ENCODE measurements around the gene HDLBP. TPM values are rescaled to one million over a fixed set of nuclear protein-coding genes. Genes with fewer than 3 reads are reported as not detected.

Gene HDLBP
- total RNA-seq, 1 donor from 2014 or later: 270 TPM

GRCh38 chr2:241261628-241262027 lies 53.8 kb downstream of the HDLBP start:
- Mint-ChIP-seq H3K4me3 (no peak overlapping the region), H3K36me3 (ENCODE audit: low read depth) (peaks cover 41% of the 10 kb centered on the region), H3K27me3 (ENCODE audit: insufficient read depth) (no peaks in the 10 kb centered on the region), H3K4me1 (ENCODE audit: low read depth) (no peaks in the 10 kb centered on the region), H3K9me3 (no peaks in the 10 kb centered on the region), H3K27ac (no peak overlapping the region)
- DNase-seq (ENCODE audit: low spot score): no peak
- intact Hi-C loops (cut with micrococcal nuclease): no loop called here

- no peak overlapping the region for H3K4me3 Mint-ChIP-seq
- H3K36me3 Mint-ChIP-seq (ENCODE audit: low read depth): peaks cover 43% of the 10 kb centered on the region
- no peak overlapping the region for H3K27ac Mint-ChIP-seq
- H3K27me3 Mint-ChIP-seq (ENCODE audit: insufficient read depth): no peaks in the 10 kb centered on the region
- no peak for DNase-seq (ENCODE audit: low spot score)
- intact Hi-C loops (cut with micrococcal nuclease): no loop called here
- H3K4me1 Mint-ChIP-seq (ENCODE audit: low read depth): no peaks in the 10 kb centered on the region
- no peaks in the 10 kb centered on the region for H3K9me3 Mint-ChIP-seq
These were observed 54.6 kb downstream of the HDLBP start for GRCh38 chr2:241260911-241261310.

- H3K36me3 Mint-ChIP-seq (ENCODE audit: low read depth): peaks cover 51% of the 10 kb centered on the region
These were observed 56.8 kb downstream of the HDLBP start for GRCh38 chr2:241258505-241259280.

GRCh38 chr2:241257419-241258032 lies 57.9 kb downstream of the HDLBP start:
- Mint-ChIP-seq H3K9me3 (no peaks in the 10 kb centered on the region), H3K4me1 (ENCODE audit: low read depth) (no peaks in the 10 kb centered on the region), H3K36me3 (ENCODE audit: low read depth) (peaks cover 50% of the 10 kb centered on the region), H3K4me3 (no peak overlapping the region), H3K27me3 (ENCODE audit: insufficient read depth) (no peaks in the 10 kb centered on the region), H3K27ac (no peak overlapping the region)
- intact Hi-C loops (cut with micrococcal nuclease): no loop called here
- DNase-seq (ENCODE audit: low spot score): no peak

More at GRCh38 chr2:241258505-241259280, 56.8 kb downstream of the HDLBP start:
- no peaks in the 10 kb centered on the region for H3K27me3 Mint-ChIP-seq (ENCODE audit: insufficient read depth)
- no peaks in the 10 kb centered on the region for H3K9me3 Mint-ChIP-seq
- intact Hi-C loops (cut with micrococcal nuclease): no loop called here
- no peak for DNase-seq (ENCODE audit: low spot score)
- no peak overlapping the region for H3K4me3 Mint-ChIP-seq
- H3K27ac Mint-ChIP-seq: no peak overlapping the region
- H3K4me1 Mint-ChIP-seq (ENCODE audit: low read depth): no peaks in the 10 kb centered on the region

GRCh38 chr2:241256168-241256545 lies 59.3 kb downstream of the HDLBP start:
- H3K4me3 Mint-ChIP-seq: no peak overlapping the region
- H3K9me3 Mint-ChIP-seq: no peaks in the 10 kb centered on the region
- H3K36me3 Mint-ChIP-seq (ENCODE audit: low read depth): peaks cover 48% of the 10 kb centered on the region
- H3K4me1 Mint-ChIP-seq (ENCODE audit: low read depth): no peaks in the 10 kb centered on the region
- H3K27ac Mint-ChIP-seq: no peak overlapping the region
- intact Hi-C loops (cut with micrococcal nuclease): no loop called here
- no peak for DNase-seq (ENCODE audit: low spot score)
- H3K27me3 Mint-ChIP-seq (ENCODE audit: insufficient read depth): no peaks in the 10 kb centered on the region

GRCh38 chr2:241255542-241256167 lies 59.8 kb downstream of the HDLBP start:
- H3K27me3 Mint-ChIP-seq (ENCODE audit: insufficient read depth): no peaks in the 10 kb centered on the region
- H3K27ac Mint-ChIP-seq: no peak overlapping the region
- intact Hi-C loops (cut with micrococcal nuclease): no loop called here
- peaks cover 43% of the 10 kb centered on the region for H3K36me3 Mint-ChIP-seq (ENCODE audit: low read depth)
- no peaks in the 10 kb centered on the region for H3K4me1 Mint-ChIP-seq (ENCODE audit: low read depth)
- DNase-seq (ENCODE audit: low spot score): no peak
- H3K9me3 Mint-ChIP-seq: no peaks in the 10 kb centered on the region
- H3K4me3 Mint-ChIP-seq: no peak overlapping the region

GRCh38 chr2:241254904-241255351 lies 60.5 kb downstream of the HDLBP start:
- peaks cover 42% of the 10 kb centered on the region for H3K36me3 Mint-ChIP-seq (ENCODE audit: low read depth)
- H3K4me1 Mint-ChIP-seq (ENCODE audit: low read depth): no peaks in the 10 kb centered on the region
- no peaks in the 10 kb centered on the region for H3K27me3 Mint-ChIP-seq (ENCODE audit: insufficient read depth)
- DNase-seq (ENCODE audit: low spot score): no peak
- no peak overlapping the region for H3K27ac Mint-ChIP-seq
- H3K9me3 Mint-ChIP-seq: no peaks in the 10 kb centered on the region
- intact Hi-C loops (cut with micrococcal nuclease): no loop called here
- H3K4me3 Mint-ChIP-seq: no peak overlapping the region

GRCh38 chr2:241252778-241253475 lies 62.5 kb downstream of the HDLBP start:
- no peak for DNase-seq (ENCODE audit: low spot score)
- H3K4me1 Mint-ChIP-seq (ENCODE audit: low read depth): no peaks in the 10 kb centered on the region
- peaks cover 57% of the 10 kb centered on the region for H3K36me3 Mint-ChIP-seq (ENCODE audit: low read depth)
- H3K4me3 Mint-ChIP-seq: no peak overlapping the region
- no peaks in the 10 kb centered on the region for H3K27me3 Mint-ChIP-seq (ENCODE audit: insufficient read depth)
- intact Hi-C loops (cut with micrococcal nuclease): no loop called here
- H3K27ac Mint-ChIP-seq: no peak overlapping the region
- no peaks in the 10 kb centered on the region for H3K9me3 Mint-ChIP-seq

GRCh38 chr2:241249654-241250053 lies 65.8 kb downstream of the HDLBP start:
- H3K9me3 Mint-ChIP-seq: no peaks in the 10 kb centered on the region
- no peaks in the 10 kb centered on the region for H3K27me3 Mint-ChIP-seq (ENCODE audit: insufficient read depth)
- intact Hi-C loops (cut with micrococcal nuclease): no loop called here
- H3K27ac Mint-ChIP-seq: no peak overlapping the region
- no peak for DNase-seq (ENCODE audit: low spot score)
- H3K4me3 Mint-ChIP-seq: no peak overlapping the region
- H3K4me1 Mint-ChIP-seq (ENCODE audit: low read depth): no peaks in the 10 kb centered on the region
- H3K36me3 Mint-ChIP-seq (ENCODE audit: low read depth): peaks cover 60% of the 10 kb centered on the region

GRCh38 chr2:241248897-241249296 lies 66.6 kb downstream of the HDLBP start:
- H3K27ac Mint-ChIP-seq: no peak overlapping the region
- H3K4me3 Mint-ChIP-seq: no peak overlapping the region
- no peaks in the 10 kb centered on the region for H3K9me3 Mint-ChIP-seq
- peaks cover 63% of the 10 kb centered on the region for H3K36me3 Mint-ChIP-seq (ENCODE audit: low read depth)
- H3K27me3 Mint-ChIP-seq (ENCODE audit: insufficient read depth): no peaks in the 10 kb centered on the region
- DNase-seq (ENCODE audit: low spot score): no peak
- no peaks in the 10 kb centered on the region for H3K4me1 Mint-ChIP-seq (ENCODE audit: low read depth)
- intact Hi-C loops (cut with micrococcal nuclease): no loop called here

- Mint-ChIP-seq H3K27me3 (ENCODE audit: insufficient read depth) (no peaks in the 10 kb centered on the region), H3K36me3 (ENCODE audit: low read depth) (peaks cover 63% of the 10 kb centered on the region)
- intact Hi-C loops (cut with micrococcal nuclease): no loop called here
These were observed 67.2 kb downstream of the HDLBP start for GRCh38 chr2:241248289-241248688.

GRCh38 chr2:241244368-241244767 lies 71.1 kb downstream of the HDLBP start:
- DNase-seq (ENCODE audit: low spot score): no peak
- Mint-ChIP-seq H3K27me3 (ENCODE audit: insufficient read depth) (no peaks in the 10 kb centered on the region), H3K9me3 (no peaks in the 10 kb centered on the region), H3K27ac (peak overlapping the region; percentile 9), H3K36me3 (ENCODE audit: low read depth) (peaks cover 65% of the 10 kb centered on the region), H3K4me1 (ENCODE audit: low read depth) (no peaks in the 10 kb centered on the region), H3K4me3 (no peak overlapping the region)
- intact Hi-C loops (cut with micrococcal nuclease): no loop called here

More at GRCh38 chr2:241248289-241248688, 67.2 kb downstream of the HDLBP start:
- Mint-ChIP-seq H3K4me3 (no peak overlapping the region), H3K9me3 (no peaks in the 10 kb centered on the region), H3K4me1 (ENCODE audit: low read depth) (no peaks in the 10 kb centered on the region), H3K27ac (no peak overlapping the region)
- no peak for DNase-seq (ENCODE audit: low spot score)

- Mint-ChIP-seq H3K9me3 (no peaks in the 10 kb centered on the region), H3K27me3 (ENCODE audit: insufficient read depth) (no peaks in the 10 kb centered on the region), H3K36me3 (ENCODE audit: low read depth) (peaks cover 65% of the 10 kb centered on the region), H3K27ac (no peak overlapping the region), H3K4me1 (ENCODE audit: low read depth) (no peaks in the 10 kb centered on the region), H3K4me3 (no peak overlapping the region)
- intact Hi-C loops (cut with micrococcal nuclease): no loop called here
- DNase-seq (ENCODE audit: low spot score): no peak
These were observed 73.2 kb downstream of the HDLBP start for GRCh38 chr2:241242306-241242705.

Data from activated T-helper 1 cell treated with anti-CD3 and anti-CD28 coated beads, Interleukin-12 subunit alpha, Interleukin-12 subunit beta, Interleukin-2, Interleukin-4 antibody, amounts not matched to agents 30 ng/mL and 10 ng/mL and 1 ng/mL, durations not matched to agents 14 hours and 24 hours and 36 hours (primary cell).